Psoas muscle (tissue), 8 donors: ENCODE measurements around the gene CDK5RAP2. TPM values are rescaled to one million over a fixed set of nuclear protein-coding genes. Genes with fewer than 3 reads are reported as not detected.

Source experiments
- ATAC-seq, 4 donors: fragments of 200-7000 bp; cut with Tn5 transposase; one replicate each; pipeline ENCODE4 v1.9.1; 2020; ENCODE audit warnings: moderate library complexity in 3 of 4, mild to moderate bottlenecking in 2 of 4
- DNase-seq, 2 donors: peaks; one replicate each; pipeline ENCODE4 v3.0.0-alpha.2; 2020
- H3K27ac ChIP-seq: fragments of 200-600 bp; one replicate; pipeline ENCODE4 v1.8.0; 2022
- H3K27me3 ChIP-seq, 3 donors: fragments of 200-600 bp in 1 of 3; one replicate each; pipeline versions ENCODE4 v1.6.1 to v1.8.0; 2013 to 2022; ENCODE audit warnings: low read length in 2 of 3, mild to moderate bottlenecking in 2 of 3, moderate library complexity in 1 of 3; ENCODE audit not compliant: insufficient read depth in 3 of 3
- H3K36me3 ChIP-seq, 2 donors: fragments of 200-600 bp in 1 of 2; one replicate each; pipeline versions ENCODE4 v1.6.1 to v1.8.0; 2013 to 2022; ENCODE audit warnings: low read depth in 1 of 2, mild to moderate bottlenecking in 1 of 2, moderate library complexity in 1 of 2; ENCODE audit not compliant: insufficient read depth in 1 of 2
- H3K4me1 ChIP-seq: fragments of 200-600 bp; one replicate; pipeline ENCODE4 v1.8.0; 2022
- H3K4me3 ChIP-seq: fragments of 200-600 bp; one replicate; pipeline ENCODE4 v1.8.0; 2022; ENCODE audit warnings: mild to moderate bottlenecking
- H3K9me3 ChIP-seq: fragments of 200-600 bp; one replicate; pipeline ENCODE4 v1.8.0; 2022
- WGBS, 3 donors: extraction: QIAGEN DNeasy Blood & Tissue Kit; methylation state at CpG; one replicate each; pipeline versions ENCODE4 v1.1.6 to v1.1.7; 2013; 5-methylcytosine and 5-hydroxymethylcytosine counted together
- intact Hi-C, 2 donors: fragments of 100-400 bp; cut with DNase I; formaldehyde crosslinking; loops; one replicate each; pipeline versions ENCODE4 v1.11.0 to v1.14.2; 2022
- polyA plus RNA-seq, 3 donors: library from polyadenylated mRNA; stranded (reverse); fragments of 200-250 nt; gene quantifications; one replicate each; pipeline ENCODE4 v1.2.3, GENCODE V29; 2013
- total RNA-seq, 4 donors: library from RNA; stranded (reverse); fragmentation: NEBNext Ultra II Directional in 2 of 4; extraction: Animal tissue kit (Norgen Biotek cat#: 25700) in 2 of 4; gene quantifications; one replicate each; pipeline versions ENCODE4 v1.2.1 to v1.2.4, GENCODE V29; 2021 to 2023
- TF ChIP-seq, protein P1 (sequence below): fragments of 200-600 bp; IDR thresholded peaks from one replicate; pipeline ENCODE4 v1.8.0; 2022; ENCODE audit warnings: antibody characterized with exemption
- donor health status: healthy with polysubstance abuse.
- donor health status: DM: no; HTN: no; CAD: no; lungs with moderate emphysema.
- donor health status: Bipolar disorder and iron deficiency.
- donor health status: healthy.
- donor health status: DM: yes; HTN: yes; CAD: no.
- donor health status: DM: no; HTN: no; CAD: no.
- donor health status: DM: no; HTN: no; CAD: no.
- donor health status: DM: yes; HTN: yes; CAD: no.

The CDK5RAP2 gene
- total and polyA plus RNA-seq, 7 donors = 26.0 to 95.1 (median 60.3) TPM

DNA sequence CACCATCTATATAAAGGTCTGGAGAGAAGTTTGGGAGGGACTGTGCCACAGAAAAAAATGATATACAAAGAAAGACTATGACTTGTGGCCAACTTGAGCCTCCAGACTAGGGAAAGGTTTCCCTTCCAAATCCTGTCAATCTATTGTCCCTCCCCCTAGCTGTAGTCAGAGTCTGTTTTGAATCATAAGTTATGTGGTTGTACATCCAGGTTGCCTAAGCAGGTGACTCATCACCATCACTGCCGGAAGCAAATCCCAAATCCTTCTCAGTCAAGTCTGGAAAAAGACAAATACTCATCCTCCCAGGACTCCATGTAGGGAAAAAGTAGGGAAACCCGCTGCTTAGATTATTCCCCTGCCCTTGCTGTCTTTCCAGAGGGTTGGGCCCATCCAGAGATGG lies 235.7 kb downstream of the CDK5RAP2 start:
- no peak for DNase-seq
- no peak overlapping the region for H3K4me3 ChIP-seq
- intact Hi-C loops = loop anchor here in 1 of 2 donors (10.0 kb wide), 1 partner anchor 379 kb away; no protein-coding TSS in a partner anchor
- no peak overlapping the region for H3K27ac ChIP-seq
- no peaks in the 10 kb centered on the region for H3K4me1 ChIP-seq
- H3K9me3 ChIP-seq = no peaks in the 10 kb centered on the region
- 91 to 100% (median 95%) methylated on average over 2 of the region's 2 CpGs for WGBS, 3 donors
- no peak for ATAC-seq
- no peaks in the 10 kb centered on the region for H3K27me3 ChIP-seq
- H3K36me3 ChIP-seq = no peaks in the 10 kb centered on the region
- TF ChIP-seq, protein P1, sequence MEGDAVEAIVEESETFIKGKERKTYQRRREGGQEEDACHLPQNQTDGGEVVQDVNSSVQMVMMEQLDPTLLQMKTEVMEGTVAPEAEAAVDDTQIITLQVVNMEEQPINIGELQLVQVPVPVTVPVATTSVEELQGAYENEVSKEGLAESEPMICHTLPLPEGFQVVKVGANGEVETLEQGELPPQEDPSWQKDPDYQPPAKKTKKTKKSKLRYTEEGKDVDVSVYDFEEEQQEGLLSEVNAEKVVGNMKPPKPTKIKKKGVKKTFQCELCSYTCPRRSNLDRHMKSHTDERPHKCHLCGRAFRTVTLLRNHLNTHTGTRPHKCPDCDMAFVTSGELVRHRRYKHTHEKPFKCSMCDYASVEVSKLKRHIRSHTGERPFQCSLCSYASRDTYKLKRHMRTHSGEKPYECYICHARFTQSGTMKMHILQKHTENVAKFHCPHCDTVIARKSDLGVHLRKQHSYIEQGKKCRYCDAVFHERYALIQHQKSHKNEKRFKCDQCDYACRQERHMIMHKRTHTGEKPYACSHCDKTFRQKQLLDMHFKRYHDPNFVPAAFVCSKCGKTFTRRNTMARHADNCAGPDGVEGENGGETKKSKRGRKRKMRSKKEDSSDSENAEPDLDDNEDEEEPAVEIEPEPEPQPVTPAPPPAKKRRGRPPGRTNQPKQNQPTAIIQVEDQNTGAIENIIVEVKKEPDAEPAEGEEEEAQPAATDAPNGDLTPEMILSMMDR = no peak

DNA sequence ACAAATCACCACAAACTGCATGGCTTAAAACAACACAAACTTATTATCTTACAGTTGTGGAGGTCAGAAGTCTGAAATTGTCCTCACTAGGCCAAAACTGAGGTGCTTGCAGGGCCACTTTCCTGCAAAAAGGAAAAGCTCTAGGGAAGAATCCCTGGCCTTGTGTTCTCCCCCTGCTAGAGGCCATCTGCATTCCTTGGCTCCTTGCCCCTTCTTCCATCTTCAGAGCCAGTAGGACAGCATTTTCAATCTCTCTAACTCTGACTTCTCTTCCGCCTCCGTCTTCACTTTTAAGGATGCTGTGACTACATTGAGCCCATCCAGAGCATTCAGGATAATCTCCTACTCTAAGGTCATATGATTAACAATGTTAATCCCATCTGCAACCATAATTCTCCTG lies 236.6 kb downstream of the CDK5RAP2 start:
- DNase-seq (no peak), ATAC-seq (no peak)
- intact Hi-C loops = loop anchor here in 1 of 2 donors (10.0 kb wide), 1 partner anchor 379 kb away; no protein-coding TSS in a partner anchor
- 76 to 88% (median 84%) methylated on average over 2 of the region's 2 CpGs for WGBS, 3 donors
- Histone ChIP-seq H3K27me3 (no peaks in the 10 kb centered on the region), H3K36me3 (no peaks in the 10 kb centered on the region), H3K27ac (no peak overlapping the region), H3K4me1 (no peaks in the 10 kb centered on the region), H3K9me3 (no peaks in the 10 kb centered on the region), H3K4me3 (no peak overlapping the region)
- TF ChIP-seq, protein P1 = no peak

Other genes with a start within 250 kb of the CDK5RAP2 start
- 10 to 100 TPM in 1 of 4 donors, 1 to 10 TPM in 3; 6.1 to 11.4 (median 8.1) TPM for gene MEGF9, start 134.3 kb upstream of the CDK5RAP2 start, total RNA-seq
- gene MEGF9, start 134.3 kb upstream of the CDK5RAP2 start, polyA plus RNA-seq = 10 to 100 TPM in 1 of 3 donors, 1 to 10 TPM in 2; 2.0 to 12.7 (median 4.5) TPM
- gene FBXW2, start 213.2 kb upstream of the CDK5RAP2 start, total RNA-seq = 10 to 100 TPM; 22.6 to 36.8 (median 26.4) TPM
- 10 to 100 TPM in 2 of 3 donors, 1 to 10 TPM in 1; 8.0 to 26.5 (median 22.1) TPM for gene FBXW2, start 213.2 kb upstream of the CDK5RAP2 start, polyA plus RNA-seq